Body of pancreas (tissue), 4 donors: ENCODE data around the gene LPCAT1. TPM values are rescaled to one million over a fixed set of nuclear protein-coding genes. Genes with fewer than 3 reads are reported as not detected.

ENCODE experiments used
- ATAC-seq: fragments of 150-250 bp; one replicate; pipeline ENCODE4 v1.9.1; 2016
- DNase-seq, 4 donors: peaks; one replicate each; pipeline ENCODE4 v3.0.0-alpha.2; 2019
- H3K27ac ChIP-seq, 4 donors: fragments of 200-600 bp; sonication (generic); 1 replicate in 3 of 4; 2 replicates in 1 of 4; pipeline versions ENCODE4 v1.5.1 to v1.6.1; 2016 to 2019; ENCODE audit warnings: mild to moderate bottlenecking in 1 of 4, mixed read lengths in 1 of 4, moderate library complexity in 1 of 4
- H3K27me3 ChIP-seq, 2 donors: fragments of 200-600 bp; sonication (generic); one replicate each; pipeline ENCODE4 v1.6.0; 2016; ENCODE audit warnings: mild to moderate bottlenecking in 1 of 2
- H3K36me3 ChIP-seq, 2 donors: fragments of 200-600 bp; sonication (generic); replicated peaks in 1 of 2; 2 replicates each; pipeline ENCODE4 v1.5.1; 2016; ENCODE audit warnings: low read depth in 2 of 2; ENCODE audit not compliant: insufficient read depth in 1 of 2
- H3K4me1 ChIP-seq: fragments of 200-600 bp; sonication (generic); one replicate; pipeline ENCODE4 v1.6.0; 2016
- H3K4me3 ChIP-seq, 2 donors: fragments of 200-600 bp; sonication (generic); 1 replicate in 1 of 2; 2 replicates in 1 of 2; pipeline ENCODE4 v1.5.1; 2016 to 2019
- H3K9me3 ChIP-seq, 3 donors: fragments of 200-600 bp; sonication (generic); 1 replicate in 2 of 3; 2 replicates in 1 of 3; pipeline ENCODE4 v1.5.1; 2016
- POLR2A ChIP-seq, 3 donors: fragments of 450-650 bp; IDR thresholded peaks; one replicate each; pipeline ENCODE4 v1.6.1; 2016; ENCODE audit warnings: antibody characterized with exemption in 3 of 3, mild to moderate bottlenecking in 2 of 3
- WGBS, 2 donors: methylation state at CpG; one replicate each; pipeline ENCODE4 v1.1.5; 2017; 5-methylcytosine and 5-hydroxymethylcytosine counted together
- intact Hi-C: fragments of 100-400 bp; cut with DNase I; formaldehyde crosslinking; loops from one replicate; pipeline ENCODE4 v1.15.1; 2023
- total RNA-seq, 2 donors: library from RNA; depleted of rRNA; stranded (reverse); fragments of >200 nt; gene quantifications; one replicate each; pipeline ENCODE4 v1.1.0, GENCODE V29; 2016
- TF ChIP-seq, protein P1 (sequence below), 7 experiments: fragments of 450-650 bp in 4 of 7; fragments of 200-600 bp in 3 of 7; sonication (generic) in 3 of 7; IDR thresholded peaks; one replicate each; pipeline ENCODE4 v1.5.1; 2016 to 2019; ENCODE audit warnings: antibody characterized with exemption in 7 of 7

Gene LPCAT1
- total RNA-seq, 2 donors from 2014 or later: 17.1 to 21.5 TPM

DNA sequence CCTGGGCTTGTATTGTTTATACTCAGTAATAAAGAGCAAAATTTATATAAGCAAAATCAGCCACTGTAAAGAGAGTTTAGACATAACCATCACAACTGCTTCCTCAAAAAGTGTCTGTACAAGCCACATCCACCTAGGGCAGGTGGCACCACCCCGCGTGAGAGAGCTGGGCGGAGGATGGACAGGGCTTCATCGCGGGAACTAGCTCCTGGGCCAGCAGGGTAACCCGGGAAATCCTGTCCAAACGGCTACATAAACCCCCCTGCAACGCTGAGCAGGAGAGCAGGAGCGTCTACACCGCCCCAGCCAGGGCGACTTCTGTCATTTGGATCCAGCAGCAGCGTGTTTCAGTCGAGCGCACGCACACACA is 79.8 kb downstream of the LPCAT1 start:
- TF ChIP-seq, protein P1, sequence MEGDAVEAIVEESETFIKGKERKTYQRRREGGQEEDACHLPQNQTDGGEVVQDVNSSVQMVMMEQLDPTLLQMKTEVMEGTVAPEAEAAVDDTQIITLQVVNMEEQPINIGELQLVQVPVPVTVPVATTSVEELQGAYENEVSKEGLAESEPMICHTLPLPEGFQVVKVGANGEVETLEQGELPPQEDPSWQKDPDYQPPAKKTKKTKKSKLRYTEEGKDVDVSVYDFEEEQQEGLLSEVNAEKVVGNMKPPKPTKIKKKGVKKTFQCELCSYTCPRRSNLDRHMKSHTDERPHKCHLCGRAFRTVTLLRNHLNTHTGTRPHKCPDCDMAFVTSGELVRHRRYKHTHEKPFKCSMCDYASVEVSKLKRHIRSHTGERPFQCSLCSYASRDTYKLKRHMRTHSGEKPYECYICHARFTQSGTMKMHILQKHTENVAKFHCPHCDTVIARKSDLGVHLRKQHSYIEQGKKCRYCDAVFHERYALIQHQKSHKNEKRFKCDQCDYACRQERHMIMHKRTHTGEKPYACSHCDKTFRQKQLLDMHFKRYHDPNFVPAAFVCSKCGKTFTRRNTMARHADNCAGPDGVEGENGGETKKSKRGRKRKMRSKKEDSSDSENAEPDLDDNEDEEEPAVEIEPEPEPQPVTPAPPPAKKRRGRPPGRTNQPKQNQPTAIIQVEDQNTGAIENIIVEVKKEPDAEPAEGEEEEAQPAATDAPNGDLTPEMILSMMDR (IDR thresholded peaks at IDR 0.05): no peak
- no peak for TF ChIP-seq POLR2A (IDR thresholded peaks at IDR 0.05)
- WGBS, 2 donors: 43 to 65% methylated on average over 14 to 15 of the region's 15 CpGs
- H3K4me1 ChIP-seq: peaks cover 19% of the 10 kb centered on the region
- DNase-seq (no peak), ATAC-seq (no peak)
- H3K27ac ChIP-seq: no peak overlapping the region
- H3K36me3 ChIP-seq: no peaks in the 10 kb centered on the region
- peaks cover 0 to 38% of the 10 kb centered on the region in 2 donors for H3K27me3 ChIP-seq
- H3K4me3 ChIP-seq: no peak overlapping the region
- H3K9me3 ChIP-seq: no peaks in the 10 kb centered on the region
- intact Hi-C loops: no loop called here

DNA sequence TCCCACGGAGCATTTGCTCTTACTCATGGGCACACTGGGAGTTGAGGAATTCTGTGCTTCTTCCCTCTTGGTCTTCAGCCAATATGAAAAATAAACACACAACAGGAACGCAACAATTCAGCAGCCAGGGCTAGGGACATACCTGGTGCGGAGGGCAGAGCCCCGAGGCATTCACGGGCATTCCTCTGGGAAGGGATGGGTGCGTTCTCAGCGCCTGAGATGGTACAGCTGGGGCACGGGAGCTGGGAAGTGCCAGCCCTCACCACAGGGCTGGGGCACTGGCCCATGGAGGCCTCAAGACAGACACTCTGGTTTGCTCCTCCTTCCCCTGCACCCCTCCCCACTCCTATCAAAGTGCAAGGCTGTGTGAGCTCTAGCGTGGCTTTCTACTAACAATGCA is 80.6 kb downstream of the LPCAT1 start:
- intact Hi-C loops: no loop called here
- H3K27ac ChIP-seq: no peak overlapping the region
- peaks cover 19% of the 10 kb centered on the region for H3K4me1 ChIP-seq
- no peak for ATAC-seq
- no peaks in the 10 kb centered on the region for H3K36me3 ChIP-seq
- peaks cover 0 to 38% of the 10 kb centered on the region in 2 donors for H3K27me3 ChIP-seq
- DNase-seq: no peak
- no peaks in the 10 kb centered on the region for H3K9me3 ChIP-seq
- no peak overlapping the region for H3K4me3 ChIP-seq
- WGBS, 2 donors: 40 to 57% methylated on average over 3 to 9 of the region's 9 CpGs
- TF ChIP-seq, protein P1 (IDR thresholded peaks at IDR 0.05): no peak
- no peak for TF ChIP-seq POLR2A (IDR thresholded peaks at IDR 0.05)

DNA sequence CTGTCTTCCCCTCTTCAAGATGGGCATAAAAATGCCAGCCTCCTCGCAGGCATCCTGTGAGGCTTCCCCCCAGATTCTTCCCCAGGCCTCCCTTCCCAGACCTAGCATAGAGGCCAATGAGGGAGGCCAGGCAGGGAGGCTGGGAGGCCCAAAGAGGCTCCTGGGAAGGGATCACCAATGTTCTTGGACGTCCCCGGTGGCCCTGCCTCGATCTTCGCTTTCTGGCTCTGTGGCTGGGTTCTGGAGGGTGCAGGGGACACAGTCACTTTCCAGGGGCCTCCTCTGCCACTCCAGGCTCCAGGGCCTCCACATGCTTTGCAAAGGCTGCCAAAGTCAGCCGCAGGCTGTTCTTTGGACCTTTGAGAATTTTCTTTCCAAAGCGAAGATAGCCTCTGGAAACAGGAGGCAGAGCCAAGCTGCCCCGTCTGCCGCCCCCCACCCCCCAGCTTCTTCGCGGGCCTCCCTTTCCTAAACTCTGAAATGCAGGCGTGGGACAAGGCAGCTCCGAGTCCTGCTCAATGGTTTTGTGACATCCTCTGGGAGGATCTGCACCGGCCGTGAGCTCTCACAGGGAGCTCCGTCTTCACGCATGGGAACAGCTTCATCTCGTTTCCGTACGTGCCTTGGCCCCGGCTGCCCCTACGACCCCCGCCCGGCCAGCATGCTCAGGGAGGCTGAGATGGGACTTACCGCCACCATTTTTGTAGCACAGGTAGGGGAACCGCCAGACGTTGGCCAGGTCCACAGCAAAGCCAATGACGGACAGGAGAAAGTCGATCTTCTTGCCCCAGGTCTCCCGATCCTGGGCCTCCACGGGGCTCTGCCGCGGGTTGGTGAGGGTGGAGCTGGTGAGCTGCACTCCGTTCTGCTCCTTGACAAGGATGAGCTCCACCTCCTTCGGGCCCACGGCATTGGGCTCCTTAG is 81.3 kb downstream of the LPCAT1 start:
- 52 to 67% methylated on average over 30 to 36 of the region's 36 CpGs for WGBS, 2 donors
- Histone ChIP-seq H3K27me3 (peaks cover 0 to 38% of the 10 kb centered on the region in 2 donors), H3K36me3 (no peaks in the 10 kb centered on the region), H3K9me3 (no peaks in the 10 kb centered on the region), H3K27ac (no peak overlapping the region), H3K4me1 (peaks cover 19% of the 10 kb centered on the region), H3K4me3 (no peak overlapping the region)
- no peak for DNase-seq
- ATAC-seq: no peak
- intact Hi-C loops: no loop called here
- TF ChIP-seq POLR2A (IDR thresholded peaks at IDR 0.05): no peak
- TF ChIP-seq, protein P1 (IDR thresholded peaks at IDR 0.05): no peak

DNA sequence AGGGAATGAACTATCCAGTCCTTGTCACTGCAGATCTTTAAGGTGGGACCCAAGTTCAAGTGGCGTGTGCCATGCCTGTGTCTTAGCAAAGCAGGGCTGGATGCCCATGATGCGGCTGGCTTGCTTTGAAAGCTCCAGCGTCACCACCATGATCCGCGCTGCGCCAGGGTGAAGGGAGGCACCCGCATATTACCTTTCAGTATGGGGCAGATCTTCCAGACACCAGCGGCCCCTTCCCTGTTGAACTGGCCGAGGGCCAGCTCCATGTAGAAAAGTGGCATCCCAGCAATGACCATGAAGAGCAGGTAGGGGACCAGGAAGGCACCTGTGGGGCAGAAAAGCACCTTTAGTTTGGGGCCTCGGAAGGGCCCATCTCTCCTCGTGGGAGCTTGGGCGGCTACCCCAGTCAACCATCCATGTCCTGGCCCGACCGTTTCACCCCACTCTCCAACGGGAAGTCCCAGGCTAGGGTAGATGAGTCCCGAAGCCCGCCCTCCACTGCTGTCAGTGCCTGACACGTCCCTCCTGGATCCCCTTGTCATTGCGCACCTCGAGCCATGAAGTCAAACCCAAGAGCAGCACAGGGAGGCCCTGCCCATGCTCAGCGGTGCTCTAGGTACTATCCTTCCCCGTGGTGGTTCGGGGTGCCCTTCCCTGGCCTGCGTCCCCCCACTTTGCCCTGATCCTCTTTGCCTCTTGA is 82.4 kb downstream of the LPCAT1 start:
- TF ChIP-seq POLR2A (IDR thresholded peaks at IDR 0.05): no peak
- TF ChIP-seq, protein P1 (IDR thresholded peaks at IDR 0.05): no peak
- Histone ChIP-seq H3K9me3 (no peaks in the 10 kb centered on the region), H3K4me3 (no peak overlapping the region), H3K27ac (no peak overlapping the region), H3K4me1 (peaks cover 19% of the 10 kb centered on the region), H3K36me3 (no peaks in the 10 kb centered on the region), H3K27me3 (peaks cover 0 to 38% of the 10 kb centered on the region in 2 donors)
- DNase-seq (no peak), ATAC-seq (no peak)
- 80 to 83% methylated on average over 17 to 24 of the region's 24 CpGs for WGBS, 2 donors
- intact Hi-C loops: no loop called here
